Skeletal muscle tissue (tissue), 4 donors: ENCODE results near the gene INSYN2B. TPM values are rescaled to one million over a fixed set of nuclear protein-coding genes. Genes with fewer than 3 reads are reported as not detected.

Source experiments
- H3K27ac ChIP-seq: one replicate; pipeline ENCODE4 v1.7.0; 2013; ENCODE audit warnings: mild to moderate bottlenecking, low read depth, low read length, inconsistent platforms
- H3K27me3 ChIP-seq, 3 donors: one replicate each; pipeline ENCODE4 v1.7.0; 2013; ENCODE audit warnings: low read length in 3 of 3; ENCODE audit not compliant: control insufficient read depth in 3 of 3, insufficient read depth in 3 of 3
- H3K36me3 ChIP-seq, 3 donors: one replicate each; pipeline ENCODE4 v1.7.0; 2013; ENCODE audit warnings: low read length in 3 of 3; ENCODE audit not compliant: control insufficient read depth in 3 of 3, insufficient read depth in 3 of 3
- H3K4me1 ChIP-seq, 3 donors: one replicate each; pipeline ENCODE4 v1.7.0; 2013; ENCODE audit warnings: low read length in 3 of 3, mild to moderate bottlenecking in 3 of 3; ENCODE audit not compliant: control insufficient read depth in 3 of 3, insufficient read depth in 3 of 3
- H3K4me3 ChIP-seq, 3 donors: one replicate each; pipeline ENCODE4 v1.7.0; 2013; ENCODE audit warnings: low read length in 3 of 3
- H3K9ac ChIP-seq, 3 donors: one replicate each; pipeline ENCODE4 v1.7.0; 2013; ENCODE audit warnings: low read length in 3 of 3, mild to moderate bottlenecking in 3 of 3, moderate library complexity in 2 of 3, low read depth in 1 of 3
- H3K9me3 ChIP-seq, 3 donors: one replicate each; pipeline ENCODE4 v1.7.0; 2013; ENCODE audit warnings: low read length in 3 of 3; ENCODE audit not compliant: control insufficient read depth in 3 of 3
- total RNA-seq: library from RNA; depleted of rRNA; stranded (reverse); fragments of >200 nt; gene quantifications from one replicate; pipeline ENCODE4 v1.2.3, GENCODE V29; 2014
- donor health status: Osteomylitis.

The INSYN2B gene
- total RNA-seq, result not detected

DNA sequence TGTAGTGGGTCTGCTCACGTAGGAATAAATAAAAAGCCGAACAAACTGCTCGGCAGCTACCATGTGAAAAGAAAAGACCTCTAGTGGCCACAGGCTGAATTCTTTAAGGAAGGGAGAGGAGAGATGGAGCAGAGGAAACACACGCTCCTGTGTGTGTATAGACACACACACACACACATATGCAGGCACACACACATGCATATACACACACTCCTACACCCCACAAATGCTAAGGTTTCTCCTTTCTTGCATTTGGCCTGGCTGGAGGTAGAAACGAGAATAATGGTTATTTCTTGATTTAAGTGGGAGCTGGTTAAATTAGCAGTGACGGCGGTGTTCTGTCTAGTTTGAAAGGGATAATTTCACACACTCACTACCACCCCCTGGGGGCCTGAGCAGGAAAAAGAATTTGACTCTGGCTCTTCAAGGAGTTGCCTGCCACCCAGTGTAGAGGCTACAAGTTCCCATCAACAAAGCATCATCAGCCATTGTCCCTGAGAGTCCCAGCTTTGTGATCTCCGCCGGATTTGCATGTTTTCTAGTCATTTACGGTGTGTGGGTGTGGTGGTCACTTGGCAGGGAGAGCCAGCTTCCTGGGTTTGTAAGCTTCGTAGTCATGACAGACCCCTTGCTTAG, at the start of gene INSYN2B:
TSS of gene INSYN2B (minus strand) at position 78 of the 636 bp plus-strand sequence. CDS start 96,597 bp downstream, outside the sequence.
- Histone ChIP-seq H3K9me3 (no peaks in the 10 kb centered on the region), H3K9ac (no peak within 1 kb of the TSS), H3K36me3 (peaks cover 0 to 2% (median 0%) of the 10 kb centered on the region in 3 donors), H3K4me3 (no peak within 1 kb of the TSS), H3K4me1 (no peaks in the 10 kb centered on the region), H3K27ac (no peak within 1 kb of the TSS), H3K27me3 (peaks cover 0 to 33% (median 0%) of the 10 kb centered on the region in 3 donors)

DNA sequence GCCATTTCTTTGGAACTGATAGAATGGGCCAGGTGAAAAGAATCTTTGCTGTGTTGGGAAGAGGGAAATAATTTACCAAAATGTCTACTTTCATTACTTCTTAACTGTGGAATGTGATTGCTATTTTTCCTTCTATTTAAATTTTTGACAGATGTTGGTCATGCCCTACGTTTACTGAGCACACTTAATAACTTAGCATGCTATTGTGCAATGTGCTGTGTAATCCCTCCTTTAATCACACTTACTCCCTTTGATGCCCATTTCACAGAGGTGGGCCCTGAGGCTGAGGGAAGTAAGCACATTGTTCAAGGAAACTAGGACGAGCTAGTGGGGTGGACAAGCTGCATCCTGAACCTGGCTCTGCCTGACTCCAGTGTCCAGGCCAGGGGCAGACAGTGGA, 47.8 kb upstream of the INSYN2B start:
- no peaks in the 10 kb centered on the region for H3K9me3 ChIP-seq
- H3K36me3 ChIP-seq, result no peaks in the 10 kb centered on the region
- H3K9ac ChIP-seq, result no peak overlapping the region
- H3K27ac ChIP-seq, result no peak overlapping the region
- no peak overlapping the region for H3K4me3 ChIP-seq
- H3K27me3 ChIP-seq, result no peaks in the 10 kb centered on the region
- no peaks in the 10 kb centered on the region for H3K4me1 ChIP-seq

- H3K27me3 ChIP-seq, result no peaks in the 10 kb centered on the region
- no peaks in the 10 kb centered on the region for H3K36me3 ChIP-seq
Observed at GRCh38 chr5:170025853-170026252, 45.6 kb upstream of the INSYN2B start.

GRCh38 chr5:170021506-170021905, 41.2 kb upstream of the INSYN2B start:
- no peaks in the 10 kb centered on the region for H3K36me3 ChIP-seq

More at GRCh38 chr5:170025853-170026252, 45.6 kb upstream of the INSYN2B start:
- H3K9ac ChIP-seq, result no peak overlapping the region
- no peak overlapping the region for H3K27ac ChIP-seq
- H3K4me1 ChIP-seq, result no peaks in the 10 kb centered on the region
- no peak overlapping the region for H3K4me3 ChIP-seq
- H3K9me3 ChIP-seq, result no peaks in the 10 kb centered on the region

GRCh38 chr5:170020423-170020822, 40.1 kb upstream of the INSYN2B start:
- H3K9ac ChIP-seq, result no peak overlapping the region
- H3K4me3 ChIP-seq, result no peak overlapping the region
- H3K4me1 ChIP-seq, result no peaks in the 10 kb centered on the region
- no peaks in the 10 kb centered on the region for H3K9me3 ChIP-seq
- H3K27ac ChIP-seq, result no peak overlapping the region
- peaks cover 0 to 3% (median 0%) of the 10 kb centered on the region in 3 donors for H3K27me3 ChIP-seq
- H3K36me3 ChIP-seq, result no peaks in the 10 kb centered on the region

More at GRCh38 chr5:170021506-170021905, 41.2 kb upstream of the INSYN2B start:
- Histone ChIP-seq H3K9me3 (no peaks in the 10 kb centered on the region), H3K9ac (no peak overlapping the region), H3K4me3 (no peak overlapping the region), H3K27me3 (peaks cover 0 to 3% (median 0%) of the 10 kb centered on the region in 3 donors), H3K4me1 (no peaks in the 10 kb centered on the region), H3K27ac (no peak overlapping the region)

DNA sequence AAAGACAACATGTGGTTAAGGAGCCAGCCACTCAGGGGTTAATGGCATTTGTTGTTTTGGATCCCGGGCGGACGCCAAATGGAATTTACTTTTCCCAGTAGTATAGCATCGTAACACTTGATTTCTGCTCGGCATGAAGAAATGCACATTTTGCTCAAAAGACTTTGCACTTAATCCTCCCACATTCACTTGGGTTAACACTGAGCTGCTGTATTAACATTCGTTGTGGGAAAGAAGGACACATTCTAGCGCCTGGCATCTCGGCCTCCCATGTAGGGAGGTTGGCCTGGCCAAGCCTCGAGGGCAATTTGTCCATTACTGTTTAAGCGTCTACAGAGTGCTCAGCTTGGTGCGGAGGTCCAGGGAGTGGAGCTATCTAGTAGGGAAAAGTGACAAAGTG, 32.3 kb upstream of the INSYN2B start:
- no peaks in the 10 kb centered on the region for H3K9me3 ChIP-seq
- H3K27me3 ChIP-seq, result peaks cover 0 to 8% (median 0%) of the 10 kb centered on the region in 3 donors
- H3K9ac ChIP-seq, result no peak overlapping the region
- no peaks in the 10 kb centered on the region for H3K4me1 ChIP-seq
- H3K4me3 ChIP-seq, result no peak overlapping the region
- no peak overlapping the region for H3K27ac ChIP-seq
- no peaks in the 10 kb centered on the region for H3K36me3 ChIP-seq

DNA sequence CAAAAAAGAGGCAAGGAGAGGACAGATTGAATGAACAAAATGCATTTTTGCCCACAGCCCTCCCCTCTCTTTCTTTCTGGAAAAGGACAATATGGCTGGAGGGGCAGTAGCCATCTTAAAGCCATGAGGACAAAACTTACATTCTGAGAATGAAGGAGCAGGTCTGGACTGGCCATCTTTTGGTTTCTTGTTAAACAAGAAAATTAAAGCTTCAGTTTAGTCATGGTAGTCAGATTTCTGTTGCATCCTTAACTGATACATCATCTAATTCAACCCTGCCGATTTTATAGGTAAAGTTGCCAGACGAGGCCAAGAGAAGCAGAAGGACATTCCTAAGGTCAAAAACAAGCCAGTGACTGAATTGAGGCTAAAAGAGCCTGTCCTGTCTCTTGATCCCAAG, 31.5 kb upstream of the INSYN2B start:
- no peaks in the 10 kb centered on the region for H3K9me3 ChIP-seq
- no peak overlapping the region for H3K9ac ChIP-seq
- peaks cover 0 to 12% (median 0%) of the 10 kb centered on the region in 3 donors for H3K27me3 ChIP-seq
- H3K4me1 ChIP-seq, result no peaks in the 10 kb centered on the region
- H3K27ac ChIP-seq, result no peak overlapping the region
- no peak overlapping the region for H3K4me3 ChIP-seq
- no peaks in the 10 kb centered on the region for H3K36me3 ChIP-seq

DNA sequence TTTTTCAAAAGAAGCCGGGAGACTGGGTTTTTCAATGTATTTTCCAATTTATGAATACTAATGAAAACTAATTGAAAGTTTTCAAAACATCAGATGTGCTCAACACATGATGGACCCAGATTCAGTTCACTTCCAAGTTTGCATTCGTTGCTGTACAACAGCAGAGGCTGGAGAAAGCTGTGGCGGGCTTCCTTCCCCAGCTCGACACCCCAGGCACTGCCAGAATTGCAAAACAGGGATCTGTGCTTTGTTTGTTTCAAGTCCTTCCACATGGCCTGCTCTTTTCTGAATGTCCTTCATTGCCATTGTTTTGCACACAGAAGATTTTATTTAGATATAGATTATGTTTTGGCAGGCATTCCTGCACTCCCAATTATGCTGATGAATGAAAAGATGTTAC, 30.3 kb upstream of the INSYN2B start:
- Histone ChIP-seq H3K27me3 (peaks cover 0 to 12% (median 0%) of the 10 kb centered on the region in 3 donors), H3K36me3 (no peaks in the 10 kb centered on the region), H3K4me1 (no peaks in the 10 kb centered on the region), H3K9ac (no peak overlapping the region), H3K9me3 (no peaks in the 10 kb centered on the region), H3K4me3 (no peak overlapping the region), H3K27ac (no peak overlapping the region)

DNA sequence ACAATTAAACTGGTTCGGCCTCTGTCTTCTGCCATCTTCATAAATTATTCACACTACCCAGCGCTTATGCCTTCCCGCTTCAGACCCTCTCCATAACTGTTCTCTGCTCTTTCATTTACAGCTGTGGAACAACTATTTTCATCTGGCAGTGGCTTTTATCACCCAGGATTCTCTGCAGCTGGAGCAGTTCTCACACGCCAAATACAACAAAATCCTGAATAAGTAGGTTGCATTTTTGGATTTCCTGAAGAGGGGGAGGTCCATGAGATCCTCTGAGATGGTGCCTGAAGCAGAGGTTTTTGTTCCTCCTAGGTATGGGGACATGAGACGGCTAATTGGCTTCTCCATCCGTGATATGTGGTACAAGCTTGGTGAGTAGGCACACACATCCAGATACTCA, 28.1 kb upstream of the INSYN2B start:
- H3K27ac ChIP-seq, result no peak overlapping the region
- no peak overlapping the region for H3K4me3 ChIP-seq
- no peaks in the 10 kb centered on the region for H3K4me1 ChIP-seq

DNA sequence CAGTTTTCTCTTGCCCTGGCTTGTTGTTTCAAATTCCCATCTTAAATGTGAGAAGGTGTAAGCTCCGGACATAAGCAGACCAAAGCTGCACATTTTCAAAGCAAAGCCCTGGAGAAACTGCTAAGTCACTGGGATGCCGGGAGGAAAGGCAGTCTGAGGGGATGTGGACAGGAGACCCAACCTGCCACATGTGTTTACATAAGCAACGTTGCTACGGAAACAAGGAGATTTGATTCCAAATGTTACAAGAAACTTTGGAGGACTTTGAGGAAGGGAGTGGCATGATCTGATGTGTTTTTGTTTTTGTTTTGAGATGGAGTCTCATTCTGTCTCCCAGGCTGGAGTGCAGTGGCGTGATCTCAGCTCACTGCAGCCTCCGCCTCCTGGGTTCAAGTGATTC, 25.7 kb upstream of the INSYN2B start:
- Histone ChIP-seq H3K4me3 (no peak overlapping the region), H3K9ac (no peak overlapping the region), H3K27me3 (peaks cover 0 to 5% (median 0%) of the 10 kb centered on the region in 3 donors), H3K27ac (no peak overlapping the region), H3K4me1 (no peaks in the 10 kb centered on the region), H3K36me3 (no peaks in the 10 kb centered on the region), H3K9me3 (no peaks in the 10 kb centered on the region)

More for the DNA sequence above, 28.1 kb upstream of the INSYN2B start:
- no peak overlapping the region for H3K9ac ChIP-seq
- H3K36me3 ChIP-seq, result no peaks in the 10 kb centered on the region
- peaks cover 0 to 12% (median 0%) of the 10 kb centered on the region in 3 donors for H3K27me3 ChIP-seq
- no peaks in the 10 kb centered on the region for H3K9me3 ChIP-seq
